ENCODE measurements around the gene NACC1.

GRCh38 chr19:13130886-13131490, 12.9 kb downstream of the NACC1 start:
- TF ChIP-seq NFE2L1 (CRISPR knock-in tag; IDR thresholded peaks at IDR 0.05) (no peak), ATF1 (CRISPR knock-in tag; IDR thresholded peaks at IDR 0.05) (no peak)
- TF ChIP-seq, protein P1, sequence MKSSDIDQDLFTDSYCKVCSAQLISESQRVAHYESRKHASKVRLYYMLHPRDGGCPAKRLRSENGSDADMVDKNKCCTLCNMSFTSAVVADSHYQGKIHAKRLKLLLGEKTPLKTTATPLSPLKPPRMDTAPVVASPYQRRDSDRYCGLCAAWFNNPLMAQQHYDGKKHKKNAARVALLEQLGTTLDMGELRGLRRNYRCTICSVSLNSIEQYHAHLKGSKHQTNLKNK (CRISPR knock-in tag; IDR thresholded peaks at IDR 0.05) = no peak
